ENCODE measurements around the gene PTPRK. TPM values are rescaled to one million over a fixed set of nuclear protein-coding genes. Genes with fewer than 3 reads are reported as not detected.
A peak's percentile ranks its signal among the peaks of the same experiment; 100 is the strongest.

Gene PTPRK
- total and polyA plus RNA-seq, 2 experiments from 2014 or later, result 26.9 to 56.4 TPM

DNA sequence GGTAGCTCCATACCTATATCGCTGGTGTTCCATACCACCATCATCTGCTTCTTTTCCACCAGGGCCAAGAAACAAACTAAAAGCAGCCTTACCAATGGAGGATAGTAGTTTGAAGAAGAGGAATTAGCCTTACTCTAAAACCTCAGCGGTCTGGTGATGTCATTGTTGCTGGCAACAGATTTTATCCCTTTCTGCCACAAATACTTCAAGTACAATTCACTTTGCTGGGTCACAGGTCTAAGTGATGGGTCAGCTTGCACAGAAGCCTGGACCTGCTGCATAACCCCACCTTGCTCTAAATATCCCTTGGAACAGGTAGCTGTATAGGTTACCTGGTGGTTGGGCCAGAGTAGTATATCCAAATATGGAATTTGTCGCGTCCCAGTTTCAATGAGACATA is 566.3 kb downstream of the PTPRK start (continued):
- TF ChIP-seq REST (IDR thresholded peaks at IDR 0.05; ENCODE audit: unreplicated experiment), result no peak
- TF ChIP-seq EZH2 (IDR thresholded peaks at IDR 0.05; ENCODE audit: low read depth, unreplicated experiment), result no peak
- TF ChIP-seq ETS1 (IDR thresholded peaks at IDR 0.05), result no peak
- TF ChIP-seq, protein P1, sequence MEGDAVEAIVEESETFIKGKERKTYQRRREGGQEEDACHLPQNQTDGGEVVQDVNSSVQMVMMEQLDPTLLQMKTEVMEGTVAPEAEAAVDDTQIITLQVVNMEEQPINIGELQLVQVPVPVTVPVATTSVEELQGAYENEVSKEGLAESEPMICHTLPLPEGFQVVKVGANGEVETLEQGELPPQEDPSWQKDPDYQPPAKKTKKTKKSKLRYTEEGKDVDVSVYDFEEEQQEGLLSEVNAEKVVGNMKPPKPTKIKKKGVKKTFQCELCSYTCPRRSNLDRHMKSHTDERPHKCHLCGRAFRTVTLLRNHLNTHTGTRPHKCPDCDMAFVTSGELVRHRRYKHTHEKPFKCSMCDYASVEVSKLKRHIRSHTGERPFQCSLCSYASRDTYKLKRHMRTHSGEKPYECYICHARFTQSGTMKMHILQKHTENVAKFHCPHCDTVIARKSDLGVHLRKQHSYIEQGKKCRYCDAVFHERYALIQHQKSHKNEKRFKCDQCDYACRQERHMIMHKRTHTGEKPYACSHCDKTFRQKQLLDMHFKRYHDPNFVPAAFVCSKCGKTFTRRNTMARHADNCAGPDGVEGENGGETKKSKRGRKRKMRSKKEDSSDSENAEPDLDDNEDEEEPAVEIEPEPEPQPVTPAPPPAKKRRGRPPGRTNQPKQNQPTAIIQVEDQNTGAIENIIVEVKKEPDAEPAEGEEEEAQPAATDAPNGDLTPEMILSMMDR (conservative IDR thresholded peaks at IDR 0.05; ENCODE audit: low read depth in 2 of 2), result no peak
- TF ChIP-seq STAT1 (IDR thresholded peaks at IDR 0.05; ENCODE audit: unreplicated experiment), result no peak
- no peak for TF ChIP-seq ZNF114 (CRISPR knock-in tag; IDR thresholded peaks at IDR 0.05)
- no peak for TF ChIP-seq ZNF331 (CRISPR knock-in tag; IDR thresholded peaks at IDR 0.05; ENCODE audit: low read depth)

- H3K27ac Mint-ChIP-seq, result no peak overlapping the region
- no peaks in the 10 kb centered on the region for H3K9me3 Mint-ChIP-seq
- no peaks in the 10 kb centered on the region for H3K27me3 Mint-ChIP-seq (ENCODE audit: insufficient read depth, low read depth, poor library complexity)
- ATAC-seq (no peak), DNase-seq (ENCODE audit: low spot score) (no peak)
- no peaks in the 10 kb centered on the region for H3K36me3 ChIP-seq (ENCODE audit: insufficient read depth)
- H3K27ac ChIP-seq (ENCODE audit: low read depth), result no peak overlapping the region
- no peaks in the 10 kb centered on the region for H3K4me1 ChIP-seq (ENCODE audit: insufficient read depth)
- no peaks in the 10 kb centered on the region for H3F3A ChIP-seq (replicated peaks; ENCODE audit: low read depth)
- H3K4me1 Mint-ChIP-seq, result no peaks in the 10 kb centered on the region; the same call in 2 of the 3 replicates
- no peaks in the 10 kb centered on the region for H4K20me1 ChIP-seq (replicated peaks; ENCODE audit: insufficient read depth)
- H3K27me3 ChIP-seq (ENCODE audit: insufficient read depth), result no peaks in the 10 kb centered on the region
- H3K4me3 Mint-ChIP-seq, result no peak overlapping the region
- no peak for TF ChIP-seq ZNF114 (CRISPR knock-in tag; IDR thresholded peaks at IDR 0.05)
- TF ChIP-seq POLR2AphosphoS5 (IDR thresholded peaks at IDR 0.05; ENCODE audit: low read depth), result no peak
- H2AFZ ChIP-seq, result peak overlapping the region; percentile 28; the same call in 1 of the 2 replicates
- H3K4me2 ChIP-seq, result no peak overlapping the region
- no peaks in the 10 kb centered on the region for H3K9me2 ChIP-seq (ENCODE audit: insufficient read depth)
- H3K4me3 ChIP-seq, result no peak overlapping the region
- H3K79me2 ChIP-seq (replicated peaks; ENCODE audit: insufficient read depth), result no peaks in the 10 kb centered on the region
- no peaks in the 10 kb centered on the region for H3K36me3 Mint-ChIP-seq (ENCODE audit: low read depth)
Observed at GRCh38 chr6:127952831-127953230, 567.6 kb downstream of the PTPRK start.
